Peyer's patch (tissue), 4 donors: ENCODE results near the gene CCDC183. TPM values are rescaled to one million over a fixed set of nuclear protein-coding genes. Genes with fewer than 3 reads are reported as not detected.
A peak's percentile ranks its signal among the peaks of the same experiment; 100 is the strongest.
"Not testable (repeated sequence)": the region's sequence is repeated elsewhere in the genome, so short reads cannot be mapped to it uniquely, and the experiment has no call there.

Source experiments
- DNase-seq, 3 donors: peaks; one replicate each; pipeline ENCODE4 v3.0.0-alpha.2; 2017 to 2019
- H3K27ac ChIP-seq, 4 donors: fragments of 200-600 bp; sonication (generic); one replicate each; pipeline ENCODE4 v1.5.1; 2016 to 2019
- H3K27me3 ChIP-seq, 2 donors: fragments of 200-600 bp; sonication (generic); one replicate each; pipeline ENCODE4 v1.5.1; 2019
- H3K36me3 ChIP-seq, 3 donors: fragments of 200-600 bp; sonication (generic); one replicate each; pipeline ENCODE4 v1.5.1; 2016 to 2019
- H3K4me1 ChIP-seq, 4 donors: fragments of 200-600 bp; sonication (generic); one replicate each; pipeline ENCODE4 v1.5.1; 2016 to 2019
- H3K4me3 ChIP-seq, 4 donors: fragments of 200-600 bp; sonication (generic); 1 replicate in 3 of 4; 2 replicates in 1 of 4; pipeline ENCODE4 v1.5.1; 2016 to 2019; ENCODE audit warnings: mild to moderate bottlenecking in 1 of 4
- H3K9me3 ChIP-seq, 4 donors: fragments of 200-600 bp; sonication (generic); one replicate each; pipeline ENCODE4 v1.5.1; 2016 to 2019; ENCODE audit warnings: mild to moderate bottlenecking in 1 of 4
- POLR2A ChIP-seq, 2 donors: fragments of 450-650 bp; IDR thresholded peaks; one replicate each; pipeline ENCODE4 v1.5.1; 2017; ENCODE audit warnings: antibody characterized with exemption in 2 of 2, mild to moderate bottlenecking in 2 of 2, moderate library complexity in 2 of 2
- total RNA-seq, 4 donors: library from RNA; depleted of rRNA; stranded (reverse); fragments of >200 nt; gene quantifications; one replicate each; pipeline ENCODE4 v1.1.0, GENCODE V29; 2016
- TF ChIP-seq, protein P1 (sequence below), 6 experiments: fragments of 450-650 bp in 4 of 6; fragments of 200-600 bp in 2 of 6; sonication (generic) in 1 of 6; IDR thresholded peaks; one replicate each; pipeline ENCODE4 v1.5.1; 2017 to 2019; ENCODE audit warnings: antibody characterized with exemption in 6 of 6, mild to moderate bottlenecking in 3 of 6, moderate library complexity in 1 of 6

The CCDC183 gene
- total RNA-seq, 4 donors from 2014 or later: 16.6 to 69.9 (median 46.0) TPM

DNA sequence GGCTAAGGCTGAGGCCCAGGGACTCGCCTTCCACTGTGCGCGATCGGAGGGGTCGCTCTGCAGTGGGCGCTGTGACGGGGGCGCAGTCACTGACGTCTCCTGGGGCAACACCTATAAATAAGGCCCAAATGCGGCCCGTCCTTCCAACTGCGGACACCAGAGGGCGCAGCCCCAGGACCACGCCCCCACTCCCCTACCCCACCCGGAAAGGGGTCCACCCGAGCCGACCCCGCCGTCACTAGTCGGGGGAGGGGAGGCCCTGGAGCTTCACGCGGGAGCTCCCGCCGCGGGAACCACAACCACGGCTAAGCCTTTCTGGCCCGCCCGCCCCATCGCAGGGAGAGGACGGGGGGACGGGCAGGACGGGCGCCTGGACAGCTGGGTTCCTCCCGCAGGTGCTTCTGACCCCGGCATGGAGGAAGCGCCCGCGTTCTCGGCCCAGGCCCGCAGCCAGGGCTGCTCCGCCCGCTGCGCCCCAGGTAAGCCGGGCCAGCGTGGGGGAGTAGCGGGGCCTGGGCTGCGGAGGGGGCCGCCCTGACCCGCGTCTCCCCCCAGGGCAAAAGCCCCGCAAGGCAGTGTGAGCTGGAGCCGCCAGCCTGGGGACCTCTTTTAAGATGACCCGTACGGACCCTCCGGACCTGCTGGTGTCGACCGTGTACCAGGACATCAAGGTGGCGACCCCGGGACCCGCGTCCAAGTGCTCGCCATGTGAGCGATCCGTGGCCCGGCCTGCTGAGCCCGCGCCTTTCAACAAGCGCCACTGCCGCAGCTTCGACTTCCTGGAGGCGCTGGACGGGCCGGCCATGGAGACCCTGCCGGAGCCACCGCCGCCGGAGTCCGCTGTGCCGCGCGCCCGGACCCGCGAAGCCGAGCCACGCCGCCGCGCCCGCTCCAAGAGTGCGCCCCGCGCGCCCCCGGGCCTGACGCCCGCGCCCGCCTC, 47.9 kb downstream of the CCDC183 start:
- Histone ChIP-seq H3K4me3 (peak overlapping the region in 3 of 4 donors; percentile 55 to 65 (median 60)), H3K4me1 (peaks cover 17 to 65% (median 35%) of the 10 kb centered on the region in 4 donors), H3K36me3 (peaks cover 0 to 15% (median 0%) of the 10 kb centered on the region in 3 donors), H3K27ac (peak overlapping the region in 1 of 4 donors; percentile 95), H3K27me3 (peaks cover 0 to 16% of the 10 kb centered on the region in 2 donors)
- DNase-seq: peak in 2 of 3 donors; percentile 57 to 78
- TF ChIP-seq, protein P1, sequence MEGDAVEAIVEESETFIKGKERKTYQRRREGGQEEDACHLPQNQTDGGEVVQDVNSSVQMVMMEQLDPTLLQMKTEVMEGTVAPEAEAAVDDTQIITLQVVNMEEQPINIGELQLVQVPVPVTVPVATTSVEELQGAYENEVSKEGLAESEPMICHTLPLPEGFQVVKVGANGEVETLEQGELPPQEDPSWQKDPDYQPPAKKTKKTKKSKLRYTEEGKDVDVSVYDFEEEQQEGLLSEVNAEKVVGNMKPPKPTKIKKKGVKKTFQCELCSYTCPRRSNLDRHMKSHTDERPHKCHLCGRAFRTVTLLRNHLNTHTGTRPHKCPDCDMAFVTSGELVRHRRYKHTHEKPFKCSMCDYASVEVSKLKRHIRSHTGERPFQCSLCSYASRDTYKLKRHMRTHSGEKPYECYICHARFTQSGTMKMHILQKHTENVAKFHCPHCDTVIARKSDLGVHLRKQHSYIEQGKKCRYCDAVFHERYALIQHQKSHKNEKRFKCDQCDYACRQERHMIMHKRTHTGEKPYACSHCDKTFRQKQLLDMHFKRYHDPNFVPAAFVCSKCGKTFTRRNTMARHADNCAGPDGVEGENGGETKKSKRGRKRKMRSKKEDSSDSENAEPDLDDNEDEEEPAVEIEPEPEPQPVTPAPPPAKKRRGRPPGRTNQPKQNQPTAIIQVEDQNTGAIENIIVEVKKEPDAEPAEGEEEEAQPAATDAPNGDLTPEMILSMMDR (IDR thresholded peaks at IDR 0.05): peak; percentile 66 to 88 (median 76)
- not testable (repeated sequence) for H3K9me3 ChIP-seq

DNA sequence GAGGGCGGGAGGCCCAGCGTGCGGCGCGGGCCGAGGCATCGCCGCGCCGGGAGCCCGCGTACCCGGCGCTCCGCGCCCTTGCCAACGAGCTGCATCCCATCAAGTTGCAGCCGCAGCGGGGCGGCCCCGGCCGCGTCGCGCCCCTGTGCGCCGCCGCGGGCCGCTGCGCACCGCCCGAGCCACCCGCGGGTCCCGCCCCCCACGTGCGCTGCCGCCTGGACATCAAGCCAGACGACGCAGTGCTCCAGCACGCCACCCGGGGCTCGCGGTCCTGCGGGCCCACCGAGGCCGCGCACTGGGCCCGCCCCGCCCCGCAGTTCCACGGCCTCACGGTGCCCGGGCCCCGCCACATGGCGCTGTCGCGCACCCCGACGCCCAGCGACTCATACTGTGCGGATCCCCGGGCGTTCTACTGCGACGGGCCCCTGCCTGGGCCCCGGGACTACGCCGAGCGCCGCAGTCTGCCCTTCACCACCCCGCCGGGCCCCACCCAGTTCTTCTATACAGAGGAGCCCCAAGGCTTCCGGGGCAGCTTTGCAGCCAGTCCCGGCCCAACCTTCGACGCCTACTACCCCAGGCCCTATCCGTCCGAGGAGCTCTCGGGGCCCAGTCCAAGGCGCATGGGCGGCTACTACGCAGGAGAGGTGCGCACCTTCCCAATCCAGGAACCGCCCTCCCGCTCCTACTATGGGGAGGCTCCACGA, 48.8 kb downstream of the CCDC183 start:
- Histone ChIP-seq H3K4me1 (peaks cover 20 to 60% (median 37%) of the 10 kb centered on the region in 4 donors), H3K4me3 (no peak overlapping the region)
- no peak for DNase-seq

DNA sequence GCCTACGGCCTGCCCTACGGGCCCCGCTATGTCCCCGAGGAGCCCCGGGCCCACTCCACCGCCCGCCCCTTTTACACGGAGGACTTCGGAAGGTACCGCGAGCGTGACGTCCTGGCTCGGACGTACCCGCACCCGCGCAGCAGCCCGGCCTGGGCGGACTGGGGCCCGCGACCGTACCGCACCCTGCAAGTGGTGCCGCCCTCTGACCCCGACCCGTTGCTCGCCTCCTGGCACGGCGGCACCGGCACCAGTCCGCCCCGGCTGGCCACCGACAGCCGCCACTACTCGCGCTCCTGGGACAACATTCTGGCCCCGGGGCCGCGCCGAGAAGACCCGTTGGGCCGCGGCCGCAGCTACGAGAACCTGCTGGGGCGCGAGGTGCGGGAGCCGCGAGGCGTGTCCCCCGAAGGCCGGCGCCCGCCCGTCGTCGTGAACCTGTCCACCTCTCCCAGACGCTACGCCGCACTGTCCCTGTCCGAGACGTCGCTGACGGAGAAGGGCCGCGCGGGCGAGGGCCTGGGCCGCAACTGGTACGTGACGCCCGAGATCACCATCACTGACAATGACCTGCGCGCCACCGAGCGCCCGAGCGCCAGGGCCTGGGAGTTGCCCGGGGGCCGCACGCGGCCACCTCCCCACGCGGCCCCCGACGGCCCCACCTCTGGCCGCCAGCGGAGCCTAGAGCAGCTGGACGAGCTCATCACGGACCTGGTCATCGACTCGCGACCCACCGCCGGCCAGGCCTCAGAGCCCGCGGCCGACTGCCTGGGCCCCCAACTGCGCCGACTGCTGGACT, 49.5 kb downstream of the CCDC183 start:
- H3K4me1 ChIP-seq: peaks cover 22 to 60% (median 41%) of the 10 kb centered on the region in 4 donors
- no peak for TF ChIP-seq POLR2A (IDR thresholded peaks at IDR 0.05)
- TF ChIP-seq, protein P1 (IDR thresholded peaks at IDR 0.05): no peak
- peaks cover 0 to 16% of the 10 kb centered on the region in 2 donors for H3K27me3 ChIP-seq
- no peaks in the 10 kb centered on the region for H3K9me3 ChIP-seq
- peaks cover 0 to 7% (median 0%) of the 10 kb centered on the region in 3 donors for H3K36me3 ChIP-seq
- H3K27ac ChIP-seq: no peak overlapping the region
- DNase-seq: no peak
- no peak overlapping the region for H3K4me3 ChIP-seq

More for the DNA sequence above, 48.8 kb downstream of the CCDC183 start:
- Histone ChIP-seq H3K9me3 (no peaks in the 10 kb centered on the region), H3K27ac (no peak overlapping the region), H3K36me3 (peaks cover 0 to 7% (median 0%) of the 10 kb centered on the region in 3 donors), H3K27me3 (peaks cover 0 to 16% of the 10 kb centered on the region in 2 donors)
- TF ChIP-seq, protein P1 (IDR thresholded peaks at IDR 0.05): no peak
- TF ChIP-seq POLR2A (IDR thresholded peaks at IDR 0.05): no peak

DNA sequence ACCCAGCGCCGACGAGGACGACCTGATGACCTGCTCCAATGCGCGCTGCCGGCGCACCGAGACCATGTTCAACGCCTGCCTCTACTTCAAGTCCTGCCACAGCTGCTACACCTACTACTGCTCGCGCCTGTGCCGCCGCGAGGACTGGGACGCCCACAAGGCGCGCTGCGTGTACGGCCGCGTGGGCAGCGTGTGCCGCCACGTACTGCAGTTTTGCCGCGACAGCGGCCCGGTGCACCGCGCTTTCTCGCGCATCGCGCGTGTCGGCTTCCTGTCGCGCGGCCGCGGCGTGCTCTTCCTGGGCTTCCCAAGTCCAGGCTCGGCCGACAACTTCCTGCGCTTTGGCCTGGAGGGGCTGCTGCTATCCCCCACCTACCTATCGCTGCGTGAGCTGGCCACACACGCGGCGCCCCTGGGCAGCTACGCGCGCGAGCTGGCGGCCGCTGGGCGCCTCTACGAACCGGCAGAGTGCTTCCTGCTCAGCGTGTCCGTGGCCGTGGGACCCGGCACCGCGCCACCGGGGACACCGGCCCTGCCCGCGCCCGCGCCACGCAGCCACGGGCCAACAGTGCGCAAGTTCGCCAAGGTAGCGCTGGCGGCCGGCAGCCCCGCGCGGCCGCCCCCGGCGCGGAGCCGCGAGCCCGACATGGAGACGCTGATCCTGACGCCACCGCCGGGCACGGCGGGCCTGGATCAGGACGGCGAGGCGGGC, 50.4 kb downstream of the CCDC183 start:
- Histone ChIP-seq H3K4me3 (peak overlapping the region; percentile 73 to 84 (median 78)), H3K27ac (peak overlapping the region in 1 of 4 donors; percentile 97), H3K27me3 (peaks cover 0 to 16% of the 10 kb centered on the region in 2 donors), H3K9me3 (no peaks in the 10 kb centered on the region), H3K36me3 (peaks cover 0 to 11% (median 0%) of the 10 kb centered on the region in 3 donors), H3K4me1 (peaks cover 22 to 61% (median 41%) of the 10 kb centered on the region in 4 donors)
- DNase-seq: no peak
- no peak for TF ChIP-seq POLR2A (IDR thresholded peaks at IDR 0.05)
- TF ChIP-seq, protein P1 (IDR thresholded peaks at IDR 0.05): no peak
